Activated CD4-positive, alpha-beta memory T cell treated with anti-CD3 and anti-CD28 coated beads for 36 hours (primary cell): ENCODE data around the gene TC2N. TPM values are rescaled to one million over a fixed set of nuclear protein-coding genes. Genes with fewer than 3 reads are reported as not detected.
"Not testable (repeated sequence)": the region's sequence is repeated elsewhere in the genome, so short reads cannot be mapped to it uniquely, and the experiment has no call there.

ENCODE experiments used
- CTCF ChIA-PET: fragments of 350-600 bp; sonication (Branson Sonifier 250); formaldehyde crosslinking; loops from one replicate; lab custom pipeline; 2021; ENCODE audit warnings: antibody characterized with exemption, inconsistent platforms; lab: Charles Lee
- POLR2A ChIA-PET: fragments of 350-600 bp; sonication (Branson Sonifier 250); formaldehyde crosslinking; loops from one replicate; lab custom pipeline; 2021; ENCODE audit warnings: antibody characterized with exemption; lab: Charles Lee
- DNase-seq: peaks from one replicate; pipeline ENCODE4 v3.0.0-alpha.2; 2020
- H3K27ac Mint-ChIP-seq: one replicate; pipeline ENCODE4 v1.8.0; 2021; ENCODE audit warnings: mixed read lengths
- H3K27me3 Mint-ChIP-seq: one replicate; pipeline ENCODE4 v1.8.0; 2021; ENCODE audit warnings: mixed read lengths
- H3K36me3 Mint-ChIP-seq: one replicate; pipeline ENCODE4 v1.8.0; 2021; ENCODE audit warnings: mixed read lengths
- H3K4me1 Mint-ChIP-seq: one replicate; pipeline ENCODE4 v1.8.0; 2021; ENCODE audit warnings: low read depth, mixed read lengths
- H3K4me3 Mint-ChIP-seq: one replicate; pipeline ENCODE4 v1.8.0; 2021; ENCODE audit warnings: mild to moderate bottlenecking, mixed read lengths
- H3K9me3 Mint-ChIP-seq: one replicate; pipeline ENCODE4 v1.8.0; 2021; ENCODE audit warnings: mixed read lengths
- intact Hi-C: fragments of 100-400 bp; cut with micrococcal nuclease; formaldehyde crosslinking; loops from one replicate; pipeline ENCODE4 v1.15.1; 2023
- total RNA-seq, 2 experiments: library from RNA; stranded (reverse); gene quantifications; one replicate each; pipeline ENCODE4 v1.2.3, GENCODE V29; 2021

TC2N gene
- total RNA-seq, 2 experiments from 2014 or later = 44.9 to 46.6 TPM

DNA sequence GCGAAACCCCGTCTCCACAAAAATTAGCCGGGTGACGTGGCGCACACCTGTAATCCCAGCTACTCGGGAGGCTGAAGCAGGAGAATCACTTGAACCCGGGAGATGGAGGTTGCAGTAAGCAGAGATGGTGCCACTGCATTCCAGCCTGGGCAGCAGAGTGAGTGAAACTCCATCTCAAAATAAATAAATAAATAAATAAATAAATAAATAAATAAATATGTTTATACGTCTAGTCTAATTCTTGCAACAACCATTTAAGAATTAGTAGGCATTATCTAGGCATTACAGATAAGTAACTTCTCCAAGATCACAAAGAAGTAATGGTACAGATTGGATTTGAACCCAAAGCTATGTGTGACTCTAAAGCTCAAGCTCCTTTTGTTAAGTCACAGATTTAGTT lies 22.3 kb downstream of the TC2N start:
- H3K36me3 Mint-ChIP-seq, H3K9me3 Mint-ChIP-seq, DNase-seq, H3K27me3 Mint-ChIP-seq, H3K27ac Mint-ChIP-seq, intact Hi-C loops, H3K4me3 Mint-ChIP-seq: not testable (repeated sequence)
- ChIA-PET CTCF (interaction anchor here (0.6 to 1.7 kb wide), 2 partner anchors 13 to 48 kb away, joined by 3 to 9 read pairs; no protein-coding TSS in a partner anchor), POLR2A (interaction anchor here (1.4 to 1.5 kb wide), 2 partner anchors 13 to 335 kb away, joined by 4 read pairs; partner anchors contain the start of gene PPP4R3A)
- peaks cover 43% of the 10 kb centered on the region for H3K4me1 Mint-ChIP-seq

DNA sequence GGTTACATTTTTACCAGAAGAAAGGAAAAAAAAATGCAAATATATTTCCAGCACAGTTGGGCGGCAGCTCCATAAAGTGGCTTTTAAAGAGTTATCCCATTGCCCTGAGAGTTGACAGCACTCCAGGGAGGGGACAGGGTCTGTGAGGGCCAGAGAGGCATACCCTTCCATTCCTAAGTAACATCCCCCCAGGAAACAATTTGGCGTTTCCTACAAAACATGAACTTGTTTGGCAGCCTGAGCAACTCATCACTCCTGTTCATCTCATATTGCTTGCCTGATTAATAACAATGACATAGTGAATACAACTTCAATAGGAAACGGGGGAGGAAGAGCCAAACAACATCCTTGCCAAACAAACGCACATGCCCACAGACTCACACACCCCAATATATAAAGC lies 23.3 kb downstream of the TC2N start:
- no peaks in the 10 kb centered on the region for H3K27me3 Mint-ChIP-seq
- POLR2A ChIA-PET = interaction anchor here (0.9 kb wide), 1 partner anchor 9 kb away, joined by 3 read pairs; no protein-coding TSS in a partner anchor
- no peak for DNase-seq
- no peak overlapping the region for H3K27ac Mint-ChIP-seq
- no peaks in the 10 kb centered on the region for H3K36me3 Mint-ChIP-seq
- H3K9me3 Mint-ChIP-seq = no peaks in the 10 kb centered on the region
- intact Hi-C loops = no loop called here
- CTCF ChIA-PET = no interaction called here
- no peak overlapping the region for H3K4me3 Mint-ChIP-seq
- H3K4me1 Mint-ChIP-seq = peaks cover 48% of the 10 kb centered on the region

DNA sequence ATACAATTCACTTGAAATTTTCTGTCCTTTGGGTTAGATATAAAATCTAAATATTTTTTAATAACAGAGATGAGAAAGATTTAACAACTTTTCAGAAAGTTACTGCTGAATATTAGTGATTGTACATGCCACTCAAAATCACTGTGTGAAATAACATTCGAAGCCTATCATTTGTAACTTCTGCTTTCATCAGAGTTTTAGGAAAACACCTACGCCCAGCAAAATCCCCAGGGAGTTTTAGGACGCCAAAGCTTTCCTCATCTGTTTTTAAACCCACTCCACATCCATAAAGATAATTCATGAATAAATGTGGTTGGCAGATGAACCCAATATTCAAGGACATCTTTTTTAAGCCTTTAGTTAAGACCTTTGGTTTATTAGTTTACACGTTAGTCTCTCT lies 23.9 kb downstream of the TC2N start:
- Mint-ChIP-seq H3K4me1 (peaks cover 44% of the 10 kb centered on the region), H3K4me3 (no peak overlapping the region), H3K9me3 (no peaks in the 10 kb centered on the region), H3K27ac (no peak overlapping the region), H3K27me3 (no peaks in the 10 kb centered on the region), H3K36me3 (no peaks in the 10 kb centered on the region)
- intact Hi-C loops = no loop called here
- ChIA-PET CTCF (no interaction called here), POLR2A (interaction anchor here (0.9 kb wide), 1 partner anchor 8 kb away, joined by 3 read pairs; no protein-coding TSS in a partner anchor)
- no peak for DNase-seq

DNA sequence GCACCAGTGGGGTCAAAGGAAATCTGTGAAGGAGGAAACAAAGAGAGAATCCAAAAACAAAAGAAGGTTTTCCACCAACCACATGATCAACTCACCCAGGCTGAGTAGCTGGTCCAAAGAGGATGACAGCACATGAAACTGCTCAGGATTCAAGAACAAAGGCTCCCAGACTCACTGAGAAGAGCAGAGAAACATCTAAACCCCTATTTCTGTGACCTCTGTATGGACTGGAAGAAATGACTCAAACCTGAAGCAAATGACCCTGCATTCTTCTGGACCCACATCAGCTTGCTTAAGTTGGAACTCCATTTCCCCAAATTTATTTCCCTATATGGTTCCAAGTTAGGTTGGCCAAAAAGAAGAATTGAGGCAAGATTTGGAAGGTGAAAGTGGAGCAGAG lies 26.3 kb downstream of the TC2N start:
- CTCF ChIA-PET = interaction anchor here (2.4 kb wide), 1 partner anchor 70 kb away, joined by 5 read pairs; no protein-coding TSS in a partner anchor
- POLR2A ChIA-PET = no interaction called here
- H3K27me3 Mint-ChIP-seq = no peaks in the 10 kb centered on the region
- H3K27ac Mint-ChIP-seq = no peak overlapping the region
- no peak for DNase-seq
- peaks cover 51% of the 10 kb centered on the region for H3K4me1 Mint-ChIP-seq
- H3K9me3 Mint-ChIP-seq = no peaks in the 10 kb centered on the region
- H3K36me3 Mint-ChIP-seq = no peaks in the 10 kb centered on the region
- intact Hi-C loops = no loop called here
- no peak overlapping the region for H3K4me3 Mint-ChIP-seq

DNA sequence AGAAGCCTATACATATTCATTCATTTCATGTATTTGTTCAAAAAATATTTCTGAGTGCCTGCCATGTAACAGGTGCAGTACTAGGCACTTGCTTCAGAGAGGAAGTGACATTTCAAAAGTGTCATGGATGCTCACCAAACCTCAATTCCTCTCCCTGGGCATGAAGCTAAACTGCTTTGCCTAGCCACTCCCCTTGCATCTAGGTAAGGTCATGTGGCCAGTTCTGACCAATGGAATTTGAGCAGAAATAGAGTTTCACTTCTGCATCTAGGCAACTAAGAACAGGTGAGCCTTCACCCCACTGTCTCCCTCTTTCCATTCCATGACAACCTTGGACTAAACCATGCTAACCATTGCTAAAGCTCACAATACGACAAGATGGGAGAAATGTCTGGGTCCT lies 27.6 kb downstream of the TC2N start:
- H3K27me3 Mint-ChIP-seq = no peaks in the 10 kb centered on the region
- no peaks in the 10 kb centered on the region for H3K36me3 Mint-ChIP-seq
- no peak for DNase-seq
- no peaks in the 10 kb centered on the region for H3K9me3 Mint-ChIP-seq
- peaks cover 60% of the 10 kb centered on the region for H3K4me1 Mint-ChIP-seq
- CTCF ChIA-PET = interaction anchor here (1.2 to 2.4 kb wide), 2 partner anchors 23 to 72 kb away, joined by 4 to 5 read pairs; no protein-coding TSS in a partner anchor
- H3K4me3 Mint-ChIP-seq = no peak overlapping the region
- intact Hi-C loops = loop anchor here (10.0 kb wide), 1 partner anchor 325 kb away; the partner anchor contains the start of gene PPP4R3A
- no peak overlapping the region for H3K27ac Mint-ChIP-seq
- POLR2A ChIA-PET = interaction anchor here (1.5 kb wide), 1 partner anchor 201 kb away, joined by 3 read pairs; no protein-coding TSS in a partner anchor

DNA sequence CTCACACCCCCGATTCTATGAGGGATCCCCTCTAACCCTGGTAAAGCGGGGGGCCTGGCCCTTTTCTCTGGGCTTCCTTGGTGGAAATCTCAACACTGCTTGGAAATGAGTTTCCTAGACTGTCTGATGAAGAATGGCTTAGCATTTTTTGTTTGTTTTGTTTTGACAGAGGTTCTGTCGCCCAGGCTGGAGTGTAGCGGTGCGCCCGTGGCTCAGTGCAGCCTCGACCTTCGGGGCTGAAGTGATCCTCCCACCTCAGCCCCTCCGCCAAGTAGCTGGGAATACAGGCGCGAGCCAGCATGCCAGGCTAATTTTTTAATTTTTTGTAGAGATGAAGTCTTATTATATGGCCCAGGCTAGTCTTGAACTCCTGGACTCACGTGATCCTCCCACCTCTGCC lies 30.3 kb downstream of the TC2N start:
- H3K4me3 Mint-ChIP-seq = peak overlapping the region; percentile 87
- CTCF ChIA-PET = no interaction called here
- no peaks in the 10 kb centered on the region for H3K27me3 Mint-ChIP-seq
- H3K9me3 Mint-ChIP-seq = no peaks in the 10 kb centered on the region
- H3K27ac Mint-ChIP-seq = peak overlapping the region; percentile 79
- POLR2A ChIA-PET = no interaction called here
- peaks cover 64% of the 10 kb centered on the region for H3K4me1 Mint-ChIP-seq
- intact Hi-C loops = loop anchor here (10.0 kb wide), 1 partner anchor 322 kb away; the partner anchor contains the start of gene PPP4R3A
- no peak for DNase-seq
- H3K36me3 Mint-ChIP-seq = no peaks in the 10 kb centered on the region

DNA sequence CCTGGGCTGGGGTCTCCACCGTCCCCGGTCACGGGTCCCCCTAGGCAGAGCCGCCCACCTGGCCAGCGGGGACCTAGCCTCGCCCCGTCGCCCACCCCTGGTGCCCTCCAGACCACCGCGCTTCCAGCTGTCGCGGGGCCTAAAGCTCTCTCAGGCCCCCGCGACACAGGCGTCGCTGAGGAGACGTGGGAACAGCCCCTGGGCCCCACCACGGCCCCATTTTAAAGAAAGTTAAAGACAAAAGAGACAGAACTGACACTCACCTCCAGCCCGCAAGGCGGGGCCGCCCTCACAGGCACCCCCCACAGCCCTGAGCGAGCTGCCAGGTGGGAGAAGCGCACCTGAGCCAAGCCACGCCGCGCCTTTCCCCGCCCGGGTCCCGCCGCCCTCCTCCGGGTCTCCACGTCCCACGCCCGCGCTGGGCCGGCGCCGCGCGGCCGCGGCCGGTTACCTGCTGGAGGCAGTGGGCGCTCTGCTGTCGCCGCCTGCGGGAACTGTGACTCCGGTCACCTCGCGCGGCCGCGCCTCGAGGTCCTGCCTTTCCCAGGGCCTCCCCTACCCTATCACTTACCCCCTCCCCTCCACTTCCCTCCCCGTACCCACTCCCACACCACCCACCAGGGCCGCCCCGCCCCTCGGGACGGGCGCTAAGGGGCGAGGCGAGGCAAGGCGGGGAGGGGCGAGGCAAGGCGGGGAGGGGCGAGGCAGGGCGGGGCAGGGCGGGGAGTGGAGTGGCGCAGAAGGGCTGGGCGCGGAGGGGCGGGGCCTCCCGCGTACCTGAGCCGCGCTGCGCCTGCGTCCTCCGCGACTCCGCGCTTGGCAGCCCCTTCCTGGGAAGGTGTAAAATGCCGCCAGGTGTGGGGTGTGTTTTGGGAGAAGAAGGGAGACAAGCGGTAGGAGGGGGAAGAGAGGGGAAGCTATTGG lies 31.2 kb downstream of the TC2N start:
- Mint-ChIP-seq H3K36me3 (no peaks in the 10 kb centered on the region), H3K27me3 (no peaks in the 10 kb centered on the region), H3K4me1 (peaks cover 65% of the 10 kb centered on the region), H3K4me3 (peak overlapping the region; percentile 87), H3K9me3 (no peaks in the 10 kb centered on the region), H3K27ac (peak overlapping the region; percentile 79)
- peak; percentile 92 for DNase-seq
- intact Hi-C loops = loop anchor here (1.0 to 10.0 kb wide), 3 partner anchors 17 to 321 kb away; partner anchors contain the start of genes PPP4R3A and TC2N
- POLR2A ChIA-PET = interaction anchor here (0.7 to 1.4 kb wide), 5 partner anchors 8 to 204 kb away, joined by 3 to 4 read pairs (median 3); no protein-coding TSS in a partner anchor
- CTCF ChIA-PET = interaction anchor here (0.7 to 1.8 kb wide), 7 partner anchors 17 to 161 kb away, joined by 3 to 8 read pairs (median 3); partner anchors contain the start of gene TC2N

DNA sequence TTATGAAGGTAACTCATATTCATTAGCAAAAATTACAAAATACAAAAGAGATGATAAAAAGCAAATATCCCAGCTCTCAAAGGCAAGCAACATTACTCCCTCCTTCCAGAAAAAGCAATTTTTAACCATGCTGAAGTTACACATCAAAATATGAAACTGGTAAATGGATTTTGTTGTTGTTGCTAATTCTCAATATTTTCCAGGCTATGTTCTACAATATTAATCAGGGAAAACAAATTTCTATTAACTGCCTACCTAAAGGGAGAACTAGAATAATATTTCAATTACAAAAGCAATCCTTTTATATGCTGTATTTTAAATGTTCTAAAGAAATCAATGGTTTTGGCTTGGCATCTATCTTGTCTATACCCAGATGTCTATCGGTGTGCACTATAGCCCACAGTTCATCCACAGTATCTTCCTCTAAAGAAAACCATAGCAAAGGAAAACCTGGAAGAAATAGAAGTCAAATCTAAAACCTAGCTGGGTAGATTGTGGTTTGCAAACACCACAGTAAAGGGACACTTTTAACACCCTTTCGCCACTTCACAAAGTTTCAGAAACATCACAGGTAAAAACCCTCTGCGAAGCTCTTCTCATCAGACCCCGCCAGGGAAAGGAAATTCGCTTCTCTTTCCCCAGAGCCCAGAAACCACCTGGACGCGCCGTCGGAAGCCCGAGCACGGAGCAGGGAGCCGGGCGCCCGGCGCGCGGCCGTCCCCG lies 32.0 kb downstream of the TC2N start:
- DNase-seq = peak; percentile 45
- H3K4me3 Mint-ChIP-seq = peak overlapping the region; percentile 87
- H3K27ac Mint-ChIP-seq = peak overlapping the region; percentile 55
- ChIA-PET CTCF (interaction anchor here (0.6 to 1.8 kb wide), 7 partner anchors 16 to 162 kb away, joined by 3 to 8 read pairs (median 3); partner anchors contain the start of gene TC2N), POLR2A (interaction anchor here (0.7 to 1.4 kb wide), 5 partner anchors 8 to 205 kb away, joined by 3 to 4 read pairs (median 3); no protein-coding TSS in a partner anchor)
- H3K27me3 Mint-ChIP-seq = no peaks in the 10 kb centered on the region
- peaks cover 64% of the 10 kb centered on the region for H3K4me1 Mint-ChIP-seq
- intact Hi-C loops = loop anchor here (2.0 to 10.0 kb wide), 2 partner anchors 17 to 321 kb away; partner anchors contain the start of gene PPP4R3A
- H3K36me3 Mint-ChIP-seq = no peaks in the 10 kb centered on the region
- H3K9me3 Mint-ChIP-seq = no peaks in the 10 kb centered on the region

DNA sequence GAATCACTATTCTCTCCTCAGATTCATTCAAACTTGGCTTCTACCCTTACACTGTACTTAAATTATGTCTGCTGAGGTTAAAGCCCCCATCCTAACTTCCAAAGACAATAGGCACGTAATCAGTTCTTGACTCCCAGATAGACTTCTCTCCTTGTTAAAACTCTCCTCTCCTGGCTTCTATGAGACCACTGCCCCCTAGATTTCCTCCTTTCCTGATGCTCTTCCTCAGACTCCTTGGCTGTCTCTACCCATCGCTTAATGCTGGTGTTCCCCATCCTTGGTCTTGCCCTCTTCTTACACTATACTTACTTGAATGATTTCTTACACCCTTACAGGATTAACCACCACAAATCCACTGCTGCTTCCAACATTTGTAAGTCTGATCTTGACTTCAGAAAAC lies 32.8 kb downstream of the TC2N start:
- H3K36me3 Mint-ChIP-seq = no peaks in the 10 kb centered on the region
- intact Hi-C loops = loop anchor here (2.0 to 10.0 kb wide), 3 partner anchors 16 to 320 kb away; partner anchors contain the start of gene PPP4R3A
- H3K4me3 Mint-ChIP-seq = peak overlapping the region; percentile 13
- DNase-seq = no peak
- ChIA-PET CTCF (interaction anchor here (0.6 to 1.2 kb wide), 2 partner anchors 30 to 162 kb away, joined by 3 to 4 read pairs; no protein-coding TSS in a partner anchor), POLR2A (interaction anchor here (1.4 kb wide), 1 partner anchor 206 kb away, joined by 3 read pairs; no protein-coding TSS in a partner anchor)
- H3K27ac Mint-ChIP-seq = no peak overlapping the region
- no peaks in the 10 kb centered on the region for H3K27me3 Mint-ChIP-seq
- no peaks in the 10 kb centered on the region for H3K9me3 Mint-ChIP-seq
- peaks cover 65% of the 10 kb centered on the region for H3K4me1 Mint-ChIP-seq

DNA sequence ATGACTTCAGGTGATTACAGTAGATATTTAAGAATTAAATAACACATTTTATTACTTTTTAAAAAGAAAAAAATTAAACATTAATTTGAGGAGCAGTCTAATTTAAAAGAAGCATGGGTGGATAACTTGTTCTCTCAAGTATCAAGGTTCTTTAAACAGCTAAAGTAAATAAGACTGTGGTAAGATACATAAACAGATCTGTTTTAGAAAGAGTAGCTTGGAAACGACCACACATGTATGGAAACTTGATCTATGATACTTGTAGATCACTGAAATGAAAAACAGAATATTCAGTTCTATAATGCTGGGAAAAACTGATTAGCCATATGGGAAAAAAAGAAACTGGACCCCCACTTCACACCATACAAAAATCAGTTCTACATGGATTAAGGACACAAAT lies 36.0 kb downstream of the TC2N start:
- H3K27ac Mint-ChIP-seq = no peak overlapping the region
- POLR2A ChIA-PET = no interaction called here
- no peak for DNase-seq
- intact Hi-C loops = loop anchor here (5.0 to 10.0 kb wide), 2 partner anchors 34 to 317 kb away; partner anchors contain the start of gene PPP4R3A
- H3K4me3 Mint-ChIP-seq = no peak overlapping the region
- H3K9me3 Mint-ChIP-seq = no peaks in the 10 kb centered on the region
- CTCF ChIA-PET = interaction anchor here (0.9 kb wide), 1 partner anchor 28 kb away, joined by 3 read pairs; no protein-coding TSS in a partner anchor
- no peaks in the 10 kb centered on the region for H3K36me3 Mint-ChIP-seq
- no peaks in the 10 kb centered on the region for H3K27me3 Mint-ChIP-seq
- peaks cover 67% of the 10 kb centered on the region for H3K4me1 Mint-ChIP-seq

DNA sequence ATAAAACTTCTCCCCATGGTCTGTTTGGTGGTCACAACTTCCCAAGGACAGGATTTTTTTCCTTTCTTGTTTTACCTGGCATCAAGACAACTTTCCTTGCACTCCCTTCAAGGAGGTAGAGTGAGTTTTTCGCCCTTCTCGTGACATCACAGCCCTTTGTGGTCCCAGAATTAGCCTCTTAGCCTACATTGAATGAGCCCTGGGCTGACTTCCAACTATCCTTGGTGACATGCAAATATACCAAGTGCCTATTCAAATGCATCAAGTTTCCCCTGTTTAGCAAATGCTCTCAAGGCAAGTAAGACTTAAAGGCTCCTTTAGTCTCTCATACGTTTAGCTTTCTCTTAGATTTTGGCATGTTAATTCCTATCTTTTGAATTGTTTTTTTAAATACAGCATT lies 36.6 kb downstream of the TC2N start:
- peaks cover 67% of the 10 kb centered on the region for H3K4me1 Mint-ChIP-seq
- H3K36me3 Mint-ChIP-seq = no peaks in the 10 kb centered on the region
- H3K9me3 Mint-ChIP-seq = no peaks in the 10 kb centered on the region
- DNase-seq = peak; percentile 46
- intact Hi-C loops = loop anchor here (5.0 to 10.0 kb wide), 2 partner anchors 33 to 316 kb away; partner anchors contain the start of gene PPP4R3A
- H3K27me3 Mint-ChIP-seq = no peaks in the 10 kb centered on the region
- H3K4me3 Mint-ChIP-seq = no peak overlapping the region
- ChIA-PET CTCF (interaction anchor here (0.9 to 1.2 kb wide), 2 partner anchors 28 to 181 kb away, joined by 3 to 4 read pairs; no protein-coding TSS in a partner anchor), POLR2A (no interaction called here)
- H3K27ac Mint-ChIP-seq = peak overlapping the region; percentile 39
